Renal cortical epithelial cell (primary cell): ENCODE data around the gene MBLAC1. TPM values are rescaled to one million over a fixed set of nuclear protein-coding genes. Genes with fewer than 3 reads are reported as not detected.

Experiments
- DNase-seq: peaks from one replicate; pipeline ENCODE4 v3.0.0-alpha.2; 2011; ENCODE audit warnings: low read depth
- total RNA-seq: library from RNA; depleted of rRNA; stranded (reverse); fragments of >200 nt; gene quantifications from 2 replicates; pipeline ENCODE4 v1.2.3, GENCODE V29; 2014

Gene MBLAC1
- total RNA-seq, 1 donor from 2014 or later = 2.0 TPM

DNA sequence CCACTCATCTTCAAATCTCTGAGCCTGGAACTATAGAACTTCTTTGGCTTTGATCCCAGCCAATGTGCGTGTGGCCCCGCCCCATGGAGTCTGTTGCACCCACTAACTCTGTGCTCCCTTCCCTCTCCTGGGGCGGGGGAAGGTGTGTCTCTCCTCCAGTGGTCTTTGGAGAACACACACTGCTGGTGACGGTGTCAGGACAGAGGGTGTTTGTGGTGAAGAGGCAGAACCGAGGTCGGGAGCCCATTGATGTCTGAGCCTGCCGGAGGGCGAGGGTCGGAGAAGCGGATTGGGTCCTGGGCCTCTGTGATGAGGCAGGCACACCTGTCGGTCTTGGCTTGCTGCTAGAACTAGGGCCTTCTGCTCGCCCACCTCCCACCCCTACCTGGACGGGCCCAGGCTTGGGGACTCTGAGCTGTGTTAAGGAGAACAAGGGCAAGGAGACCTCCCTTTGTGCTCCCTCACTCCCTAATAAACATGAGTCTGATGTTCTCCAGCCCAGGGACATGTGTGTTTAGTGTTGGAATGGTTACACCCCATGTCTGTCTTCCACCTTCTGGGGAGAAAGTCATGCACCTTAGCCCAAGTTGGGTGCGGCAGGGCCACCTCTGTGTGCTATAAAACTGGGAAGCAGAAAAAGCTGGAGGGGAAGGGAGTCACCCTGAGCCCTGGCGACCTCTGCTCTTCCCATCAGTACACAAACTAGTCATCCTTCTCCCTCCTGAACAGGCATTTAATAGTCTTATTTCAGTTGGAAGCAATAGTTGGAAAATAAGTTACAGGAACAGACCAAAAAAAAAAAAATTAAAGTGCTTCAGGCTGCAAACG is 27.2 kb downstream of the MBLAC1 start:
- DNase-seq = no peak

- no peak for DNase-seq
Observed at GRCh38 chr7:100154651-100155491, 28.1 kb downstream of the MBLAC1 start.

- DNase-seq = no peak
Observed at GRCh38 chr7:100155553-100156317, 29.0 kb downstream of the MBLAC1 start.

DNA sequence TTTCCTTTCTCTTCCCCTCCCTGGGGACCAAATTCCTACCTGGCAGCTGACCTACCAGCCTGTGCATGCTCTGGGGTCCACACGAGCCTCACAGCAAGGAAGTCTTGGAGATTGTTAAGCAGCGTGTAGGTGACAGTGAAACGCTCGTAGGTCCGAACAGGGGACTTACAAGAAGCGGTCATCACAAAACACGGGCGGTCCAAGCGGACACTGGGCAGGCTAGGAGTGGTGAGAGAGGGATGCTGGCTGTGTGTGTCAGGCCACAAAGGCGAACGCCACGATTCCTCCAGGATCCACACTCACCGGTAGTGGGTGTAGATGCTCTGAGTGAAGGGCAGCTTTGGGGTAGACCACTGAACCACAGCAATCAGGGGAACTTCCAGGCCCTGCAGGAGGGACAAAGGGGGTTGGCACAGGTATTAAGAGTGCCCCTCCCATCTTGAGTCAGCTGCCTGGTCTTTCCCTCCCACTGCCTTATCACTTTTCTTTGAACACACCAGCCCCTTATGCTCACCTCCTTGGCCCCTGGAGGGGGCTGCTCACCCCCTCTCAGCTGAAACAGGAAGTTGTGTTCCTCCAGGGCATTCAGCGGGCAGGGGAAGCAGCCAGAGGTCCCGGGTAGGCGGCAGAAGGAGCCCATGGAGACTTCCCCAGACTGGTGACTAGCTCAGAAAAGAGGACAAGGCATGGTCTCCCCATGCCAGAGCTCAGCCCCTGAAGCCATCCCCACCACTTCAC is 29.7 kb downstream of the MBLAC1 start:
- DNase-seq = no peak

DNA sequence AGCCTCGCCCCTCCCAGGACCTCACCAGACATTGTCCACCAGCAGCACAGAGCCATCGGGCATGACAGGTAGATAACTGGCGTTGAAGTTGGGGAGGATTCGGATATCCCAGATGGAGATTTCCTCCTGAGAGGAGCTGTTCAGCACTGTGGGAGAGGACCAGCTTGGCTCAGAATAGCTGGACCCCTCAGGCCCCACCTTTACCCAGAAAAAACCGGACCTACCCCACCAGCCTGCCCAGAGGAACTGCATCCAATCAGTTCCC is 30.2 kb downstream of the MBLAC1 start:
- DNase-seq = no peak

- DNase-seq = peak; percentile 80
Observed at GRCh38 chr7:100157334-100158228, 30.8 kb downstream of the MBLAC1 start.

- peak; percentile 63 for DNase-seq
Observed at GRCh38 chr7:100158229-100159098, 31.7 kb downstream of the MBLAC1 start, which contains the start of gene TRAPPC14. TRAPPC14 (minus strand) TSS chr7:100158723; CDS start chr7:100158499, 224 bp downstream.

DNA sequence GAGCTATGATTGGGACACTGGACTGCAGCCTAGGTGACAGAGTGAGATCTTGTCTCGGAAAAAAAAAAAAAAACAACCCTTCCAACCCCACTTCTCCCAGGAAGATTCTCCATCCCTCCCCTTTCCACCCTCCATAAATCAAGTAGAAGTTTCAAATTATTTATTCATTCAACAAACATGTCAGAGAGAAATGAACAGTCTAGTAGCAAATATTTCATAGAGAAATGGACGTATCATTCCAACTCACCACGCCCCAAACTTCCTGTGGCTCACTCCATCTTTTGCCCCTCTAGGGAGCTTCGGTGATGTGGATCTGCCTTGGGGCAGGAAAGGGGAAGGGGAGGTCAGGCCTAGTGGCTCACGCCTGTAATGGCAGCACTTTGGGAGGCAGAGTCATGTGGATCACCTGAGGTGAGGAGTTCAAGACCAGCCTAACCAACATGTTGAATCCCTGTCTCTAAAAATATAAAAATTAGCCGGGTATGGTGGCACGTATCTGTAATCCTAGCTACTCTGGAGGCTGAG is 32.4 kb downstream of the MBLAC1 start:
- no peak for DNase-seq

GRCh38 chr7:100160067-100160466 is 33.3 kb downstream of the MBLAC1 start:
- DNase-seq = no peak

GRCh38 chr7:100163006-100163531 is 36.3 kb downstream of the MBLAC1 start:
- DNase-seq = no peak

GRCh38 chr7:100163871-100164270 is 37.1 kb downstream of the MBLAC1 start:
- DNase-seq = no peak

DNA sequence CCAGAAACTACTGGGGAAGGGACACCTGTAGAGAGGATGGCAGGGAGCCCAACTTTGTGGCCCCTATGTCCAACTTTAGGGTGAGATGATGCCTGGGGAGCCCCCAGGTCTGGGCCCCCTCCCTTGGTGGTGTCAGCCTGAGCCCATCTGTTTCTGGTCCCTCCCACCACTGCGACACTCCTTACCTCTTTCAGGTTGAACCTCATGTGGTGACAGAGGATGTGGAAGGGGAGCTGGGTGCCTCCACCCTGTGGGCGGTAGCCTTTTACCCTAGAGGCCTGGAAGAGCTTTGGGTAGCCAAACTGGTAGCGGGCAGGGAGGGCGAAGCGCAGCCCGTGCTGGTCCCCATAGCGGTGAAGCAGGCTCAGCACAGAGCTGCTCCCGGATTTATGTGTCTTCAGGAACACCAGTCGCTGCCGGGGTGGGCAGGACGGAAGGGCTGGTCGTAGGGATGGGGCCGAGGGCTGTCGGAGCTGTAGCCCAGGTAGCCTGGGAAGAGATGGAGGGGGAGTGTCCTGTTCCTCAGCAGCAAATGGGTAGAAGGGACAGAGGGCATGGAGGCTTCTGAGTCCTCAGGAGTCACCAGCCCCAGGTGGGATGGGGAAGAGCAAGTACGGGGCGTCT is 39.7 kb downstream of the MBLAC1 start:
- no peak for DNase-seq

DNA sequence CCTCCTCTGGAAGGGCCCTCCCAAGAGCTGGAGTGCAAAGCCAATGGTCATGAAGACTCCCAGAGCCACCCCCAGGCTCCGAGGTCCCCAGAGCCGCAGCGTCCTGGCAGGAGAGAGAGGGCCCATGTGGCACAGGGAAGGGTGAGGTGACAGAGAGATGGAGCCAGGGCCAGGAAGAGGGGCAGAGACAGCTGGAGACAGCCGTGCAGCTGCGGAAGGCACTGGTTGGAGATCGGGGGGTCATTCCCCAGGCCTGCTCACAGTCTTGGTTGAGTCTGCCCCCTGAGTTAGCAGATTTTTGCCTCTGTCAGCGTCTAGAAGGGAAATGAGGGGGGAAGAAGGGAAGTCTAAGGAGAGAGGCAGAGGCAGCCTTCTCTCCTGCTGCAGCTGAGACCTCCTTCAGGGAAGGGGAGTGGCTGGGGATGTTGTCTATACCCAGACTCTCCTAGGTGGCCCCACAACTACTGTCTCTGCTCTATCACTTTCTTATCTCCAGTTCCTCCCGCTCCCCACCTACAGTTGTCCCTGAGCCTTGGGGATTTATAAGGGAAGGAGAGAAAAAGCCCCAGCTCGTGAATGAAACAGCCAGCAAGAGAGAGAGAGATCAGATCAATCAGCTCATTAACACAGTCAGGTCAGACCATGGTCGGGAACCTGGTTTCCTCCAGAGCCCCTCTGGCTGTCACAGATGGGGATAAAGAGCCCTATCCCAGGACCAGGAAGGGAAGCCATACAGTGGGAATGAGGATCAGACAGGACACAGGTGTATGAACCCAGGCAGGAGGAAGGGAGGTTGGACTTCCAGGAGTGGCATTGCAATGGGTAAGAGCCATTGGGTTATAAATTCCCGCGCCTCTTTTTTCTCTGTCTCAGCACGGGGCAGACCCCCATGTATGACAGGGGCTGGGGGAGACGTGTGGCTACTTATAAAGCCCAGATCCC is 40.5 kb downstream of the MBLAC1 start:
- DNase-seq = no peak

DNA sequence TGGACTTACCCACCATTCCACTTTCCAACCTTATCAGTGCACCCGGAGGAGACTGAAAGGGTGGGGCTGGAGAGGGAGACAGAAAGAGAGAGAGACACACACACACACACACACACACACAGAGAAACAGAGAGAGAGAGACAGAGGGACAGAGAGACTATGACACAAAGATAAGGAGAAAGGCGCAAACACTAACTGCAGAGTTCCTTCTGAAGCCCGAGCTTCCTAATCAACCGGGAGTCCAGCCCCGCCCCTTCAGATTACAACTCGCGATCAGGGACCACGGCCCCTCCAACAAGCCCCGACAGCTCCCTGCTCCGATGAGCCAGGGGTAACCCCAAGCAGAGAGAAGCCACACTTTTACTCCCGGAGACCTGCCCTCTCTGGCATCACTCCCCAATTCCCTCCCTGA is 41.2 kb downstream of the MBLAC1 start:
- DNase-seq = no peak

DNA sequence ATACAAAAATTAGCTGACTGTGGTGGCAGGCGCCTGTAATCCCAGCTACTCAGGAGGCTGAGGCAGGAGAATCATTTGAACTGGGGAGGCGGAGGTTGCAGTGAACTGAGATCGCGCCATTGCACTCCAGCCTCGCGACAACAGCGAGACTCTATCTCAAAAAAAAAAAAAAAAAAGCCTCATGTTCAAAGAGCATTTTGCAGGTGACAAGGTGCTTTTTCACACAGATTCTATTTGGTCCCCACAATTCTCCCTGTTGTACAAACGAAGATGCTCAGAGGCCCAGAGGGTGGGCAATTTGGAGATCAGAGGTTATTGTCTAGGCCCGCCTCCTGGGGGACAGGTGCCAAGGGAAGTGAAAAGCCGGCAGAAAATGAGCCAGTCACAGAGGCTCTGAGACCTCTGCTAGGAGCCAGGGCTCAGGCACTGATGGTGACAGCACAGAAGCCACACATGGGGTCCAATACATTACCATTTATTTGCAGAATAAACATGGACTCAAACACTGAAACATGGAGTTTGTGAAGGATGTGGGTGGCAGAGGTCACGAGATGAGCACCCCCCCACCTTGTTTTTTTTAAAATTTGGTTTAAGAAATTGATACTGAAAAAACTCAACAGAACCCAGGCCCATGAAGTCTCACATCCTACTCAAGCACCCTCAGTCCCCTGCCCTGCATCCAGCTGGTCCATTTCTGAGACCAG is 42.5 kb downstream of the MBLAC1 start:
- DNase-seq = no peak

GRCh38 chr7:100170101-100170897 is 43.5 kb downstream of the MBLAC1 start:
- DNase-seq = no peak
